CD14-positive monocyte (primary cell): ENCODE measurements around the gene GRIP1. TPM values are rescaled to one million over a fixed set of nuclear protein-coding genes. Genes with fewer than 3 reads are reported as not detected.

Source experiments
- DNase-seq, 3 donors: peaks; one replicate each; pipeline ENCODE4 v3.0.0-alpha.2; 2011 to 2022
- H2AFZ ChIP-seq: 2 replicates; pipeline ENCODE4 v1.6.0; 2012; ENCODE audit warnings: mild to moderate bottlenecking, low read depth, low read length, inconsistent platforms; ENCODE audit not compliant: insufficient read depth, poor library complexity, severe bottlenecking
- H3K27ac ChIP-seq, 2 donors: 1 replicate in 1 of 2; 2 replicates in 1 of 2; pipeline ENCODE4 v1.5.1; 2012 to 2013; ENCODE audit warnings: low read length in 2 of 2, control low read depth in 1 of 2, inconsistent platforms in 1 of 2, low read depth in 1 of 2, mild to moderate bottlenecking in 1 of 2
- H3K27me3 ChIP-seq, 2 donors: one replicate each; pipeline versions ENCODE4 v1.6.0 to v1.6.1; 2011 to 2013; ENCODE audit warnings: low read length in 2 of 2; ENCODE audit not compliant: control insufficient read depth in 2 of 2, insufficient read depth in 2 of 2
- H3K36me3 ChIP-seq, 2 donors: replicated peaks in 1 of 2; 1 replicate in 1 of 2; 2 replicates in 1 of 2; pipeline versions ENCODE4 v1.5.1 to v1.6.1; 2012 to 2013; ENCODE audit warnings: low read length in 2 of 2, control low read depth in 1 of 2, inconsistent platforms in 1 of 2, mild to moderate bottlenecking in 1 of 2; ENCODE audit not compliant: insufficient read depth in 2 of 2, control insufficient read depth in 1 of 2
- H3K4me1 ChIP-seq, 2 donors: 1 replicate in 1 of 2; 2 replicates in 1 of 2; pipeline versions ENCODE4 v1.5.1 to v1.6.1; 2012 to 2013; ENCODE audit warnings: low read length in 2 of 2, control low read depth in 1 of 2, inconsistent platforms in 1 of 2, mild to moderate bottlenecking in 1 of 2, moderate library complexity in 1 of 2; ENCODE audit not compliant: insufficient read depth in 2 of 2, control insufficient read depth in 1 of 2
- H3K4me2 ChIP-seq: replicated peaks from 2 replicates; pipeline ENCODE3; 2012; ENCODE audit warnings: low read length, moderate library complexity, mild to moderate bottlenecking; ENCODE audit not compliant: poor library complexity, severe bottlenecking; ENCODE audit errors: extremely low read depth
- H3K4me3 ChIP-seq, 3 experiments: fragments of 200-600 bp in 1 of 3; sonication (generic) in 1 of 3; replicated peaks in 1 of 3; 1 replicate in 2 of 3; 2 replicates in 1 of 3; pipeline ENCODE4 v1.5.1; 2011 to 2013; ENCODE audit warnings: low read length in 3 of 3, mild to moderate bottlenecking in 3 of 3, control low read depth in 2 of 3, low read depth in 2 of 3, inconsistent platforms in 1 of 3, moderate library complexity in 1 of 3
- H3K79me2 ChIP-seq: 2 replicates; pipeline ENCODE4 v1.6.0; 2012; ENCODE audit warnings: mild to moderate bottlenecking, control low read depth, inconsistent platforms, low read length, moderate library complexity; ENCODE audit not compliant: insufficient read depth
- H3K9ac ChIP-seq: 2 replicates; pipeline ENCODE4 v1.6.0; 2017; ENCODE audit warnings: low read length, mild to moderate bottlenecking; ENCODE audit not compliant: insufficient read depth, poor library complexity, severe bottlenecking
- H3K9me3 ChIP-seq, 2 donors: replicated peaks in 1 of 2; 1 replicate in 1 of 2; 2 replicates in 1 of 2; pipeline versions ENCODE4 v1.5.1 to v1.6.1; 2012 to 2013; ENCODE audit warnings: low read length in 2 of 2, control low read depth in 1 of 2; ENCODE audit not compliant: control insufficient read depth in 1 of 2, insufficient read depth in 1 of 2
- H4K20me1 ChIP-seq: 2 replicates; pipeline ENCODE4 v1.6.0; 2012; ENCODE audit warnings: mild to moderate bottlenecking, low read length, control low read depth, moderate library complexity; ENCODE audit not compliant: insufficient read depth
- H3K27ac Mint-ChIP-seq, 7 donors: one replicate each; pipeline ENCODE4 v1.8.0; 2020; ENCODE audit warnings: mild to moderate bottlenecking in 7 of 7, mixed read lengths in 7 of 7, moderate library complexity in 6 of 7, inconsistent platforms in 2 of 7
- H3K27me3 Mint-ChIP-seq, 3 donors: one replicate each; pipeline ENCODE4 v1.8.0; 2021 to 2022; ENCODE audit warnings: low read depth in 3 of 3, mild to moderate bottlenecking in 3 of 3, mixed read lengths in 3 of 3, moderate library complexity in 3 of 3, inconsistent platforms in 1 of 3
- H3K36me3 Mint-ChIP-seq, 2 donors: one replicate each; pipeline ENCODE4 v1.8.0; 2020; ENCODE audit warnings: mixed read lengths in 2 of 2, inconsistent platforms in 1 of 2, mild to moderate bottlenecking in 1 of 2
- H3K4me1 Mint-ChIP-seq: one replicate; pipeline ENCODE4 v1.8.0; 2020; ENCODE audit warnings: mild to moderate bottlenecking, mixed read lengths
- H3K4me3 Mint-ChIP-seq, 2 donors: one replicate each; pipeline ENCODE4 v1.8.0; 2020; ENCODE audit warnings: mild to moderate bottlenecking in 2 of 2, mixed read lengths in 2 of 2, moderate library complexity in 1 of 2
- H3K9me3 Mint-ChIP-seq, 7 donors: one replicate each; pipeline ENCODE4 v1.8.0; 2020 to 2022; ENCODE audit warnings: mixed read lengths in 7 of 7, mild to moderate bottlenecking in 6 of 7, moderate library complexity in 6 of 7, inconsistent platforms in 2 of 7
- WGBS: methylation state at CpG from one replicate; pipeline ENCODE4 v1.1.5; 2013; ENCODE audit warnings: missing lambda C conversion rate; ENCODE audit not compliant: insufficient coverage; 5-methylcytosine and 5-hydroxymethylcytosine counted together
- intact Hi-C, 2 donors: fragments of 100-400 bp; cut with micrococcal nuclease; formaldehyde crosslinking; loops; one replicate each; pipeline versions ENCODE4 v1.15.0 to v1.15.1; 2023
- polyA plus RNA-seq, 3 donors: library from polyadenylated mRNA; depleted of rRNA in 1 of 3; unstranded in 2 of 3; stranded (reverse) in 1 of 3; fragments of 300-500 nt in 2 of 3; fragments of >200 nt in 1 of 3; fragmentation: Illumina TruSeq in 2 of 3; gene quantifications; 1 replicate in 2 of 3; 2 replicates in 1 of 3; pipeline ENCODE4 v1.2.3, GENCODE V29; 2012 to 2021
- TF ChIP-seq, protein P1 (sequence below): fragments of 200-600 bp; IDR thresholded peaks from one replicate; pipeline ENCODE4 v1.8.0; 2022; ENCODE audit warnings: antibody characterized with exemption, mild to moderate bottlenecking

The GRIP1 gene
- polyA plus RNA-seq, 3 donors = 0.21 TPM; not detected in 2

DNA sequence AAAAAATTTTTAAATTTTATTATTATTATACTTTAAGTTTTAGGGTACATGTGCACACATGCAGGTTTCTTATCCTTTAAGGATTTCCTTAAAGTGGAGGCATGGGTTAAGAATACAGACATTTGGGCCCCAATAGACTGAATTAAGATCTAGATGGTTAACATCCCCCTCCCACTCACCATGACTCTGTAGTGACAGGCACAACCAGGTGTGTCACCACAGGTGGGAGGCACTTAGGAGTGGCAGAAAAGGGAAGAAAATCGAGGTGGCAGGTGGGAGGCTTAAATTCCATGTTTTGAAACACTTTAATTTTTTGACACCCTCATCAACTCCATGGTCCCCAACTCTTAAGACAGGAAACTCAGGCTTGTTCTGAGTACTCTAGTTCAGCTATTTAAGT, 37.6 kb upstream of the GRIP1 start:
- H3K4me1 ChIP-seq = peaks cover 0 to 6% of the 10 kb centered on the region in 2 donors
- intact Hi-C loops = no loop called here
- H4K20me1 ChIP-seq = no peaks in the 10 kb centered on the region
- no peak overlapping the region for H3K27ac ChIP-seq
- Mint-ChIP-seq H3K27ac (no peak overlapping the region), H3K4me1 (peaks cover 9% of the 10 kb centered on the region), H3K36me3 (no peaks in the 10 kb centered on the region), H3K4me3 (no peak overlapping the region), H3K27me3 (peaks cover 0 to 3% (median 0%) of the 10 kb centered on the region in 3 donors), H3K9me3 (no peaks in the 10 kb centered on the region)
- no peak overlapping the region for H2AFZ ChIP-seq
- no peaks in the 10 kb centered on the region for H3K36me3 ChIP-seq
- H3K79me2 ChIP-seq = no peaks in the 10 kb centered on the region
- no peaks in the 10 kb centered on the region for H3K9me3 ChIP-seq
- no peak overlapping the region for H3K4me2 ChIP-seq
- TF ChIP-seq, protein P1, sequence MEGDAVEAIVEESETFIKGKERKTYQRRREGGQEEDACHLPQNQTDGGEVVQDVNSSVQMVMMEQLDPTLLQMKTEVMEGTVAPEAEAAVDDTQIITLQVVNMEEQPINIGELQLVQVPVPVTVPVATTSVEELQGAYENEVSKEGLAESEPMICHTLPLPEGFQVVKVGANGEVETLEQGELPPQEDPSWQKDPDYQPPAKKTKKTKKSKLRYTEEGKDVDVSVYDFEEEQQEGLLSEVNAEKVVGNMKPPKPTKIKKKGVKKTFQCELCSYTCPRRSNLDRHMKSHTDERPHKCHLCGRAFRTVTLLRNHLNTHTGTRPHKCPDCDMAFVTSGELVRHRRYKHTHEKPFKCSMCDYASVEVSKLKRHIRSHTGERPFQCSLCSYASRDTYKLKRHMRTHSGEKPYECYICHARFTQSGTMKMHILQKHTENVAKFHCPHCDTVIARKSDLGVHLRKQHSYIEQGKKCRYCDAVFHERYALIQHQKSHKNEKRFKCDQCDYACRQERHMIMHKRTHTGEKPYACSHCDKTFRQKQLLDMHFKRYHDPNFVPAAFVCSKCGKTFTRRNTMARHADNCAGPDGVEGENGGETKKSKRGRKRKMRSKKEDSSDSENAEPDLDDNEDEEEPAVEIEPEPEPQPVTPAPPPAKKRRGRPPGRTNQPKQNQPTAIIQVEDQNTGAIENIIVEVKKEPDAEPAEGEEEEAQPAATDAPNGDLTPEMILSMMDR = no peak
- DNase-seq = no peak
- H3K27me3 ChIP-seq = no peaks in the 10 kb centered on the region
- no CpG with 5 or more reads among the region's 1 CpG for WGBS
- no peak overlapping the region for H3K9ac ChIP-seq
- no peak overlapping the region for H3K4me3 ChIP-seq

DNA sequence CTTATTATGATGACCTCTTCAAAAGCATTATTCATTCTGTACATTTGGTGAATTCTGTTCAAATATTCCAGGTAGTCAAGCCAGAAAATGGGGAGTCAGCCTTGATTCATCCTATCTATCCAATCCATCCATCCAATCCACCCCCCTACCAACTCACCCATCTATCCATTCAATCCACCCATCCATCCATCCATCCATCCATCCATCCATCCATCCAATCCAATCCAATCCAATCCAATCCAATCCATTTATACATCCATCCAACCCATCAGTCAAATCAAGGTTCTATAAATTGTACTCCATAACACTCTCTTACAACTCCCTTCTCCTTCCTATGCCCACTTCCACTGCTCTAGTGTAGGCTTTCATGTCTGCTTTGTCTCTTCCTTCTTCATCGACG, 35.8 kb upstream of the GRIP1 start:
- Histone ChIP-seq H3K79me2 (no peaks in the 10 kb centered on the region), H3K4me3 (peak overlapping the region in 1 of 3 experiments; percentile 62), H3K9ac (no peak overlapping the region), H3K27me3 (no peaks in the 10 kb centered on the region), H3K27ac (no peak overlapping the region), H3K36me3 (no peaks in the 10 kb centered on the region), H4K20me1 (no peaks in the 10 kb centered on the region), H3K4me1 (peaks cover 0 to 6% of the 10 kb centered on the region in 2 donors), H3K9me3 (no peaks in the 10 kb centered on the region), H3K4me2 (no peak overlapping the region), H2AFZ (no peak overlapping the region)
- Mint-ChIP-seq H3K4me1 (peaks cover 9% of the 10 kb centered on the region), H3K9me3 (no peaks in the 10 kb centered on the region), H3K36me3 (no peaks in the 10 kb centered on the region), H3K27me3 (peaks cover 0 to 3% (median 0%) of the 10 kb centered on the region in 3 donors), H3K4me3 (no peak overlapping the region), H3K27ac (no peak overlapping the region)
- DNase-seq = no peak
- TF ChIP-seq, protein P1 = no peak
- intact Hi-C loops = no loop called here
- 100% methylated on average over 2 of the region's 2 CpGs for WGBS
